Keratinocyte (primary cell): ENCODE measurements around the gene EIF4E1B.
A peak's percentile ranks its signal among the peaks of the same experiment; 100 is the strongest.

Experiments
- EZH2 ChIP-seq: IDR thresholded peaks from one replicate; pipeline ENCODE4 v1.6.1; 2012; ENCODE audit warnings: inconsistent platforms, mild to moderate bottlenecking, low read length, moderate library complexity
- TF ChIP-seq, protein P1 (sequence below), 3 experiments: IDR thresholded peaks in 1 of 3; conservative IDR thresholded peaks in 1 of 3; optimal IDR thresholded peaks in 1 of 3; 2 replicates in 2 of 3; 3 replicates in 1 of 3; pipeline versions ENCODE3 to v1.5.1; 2011; ENCODE audit warnings: low read length in 3 of 3, mild to moderate bottlenecking in 3 of 3, moderate library complexity in 2 of 3, control low read depth in 1 of 3, inconsistent platforms in 1 of 3; ENCODE audit not compliant: insufficient read depth in 2 of 3; ENCODE audit errors: extremely low read depth in 1 of 3

DNA sequence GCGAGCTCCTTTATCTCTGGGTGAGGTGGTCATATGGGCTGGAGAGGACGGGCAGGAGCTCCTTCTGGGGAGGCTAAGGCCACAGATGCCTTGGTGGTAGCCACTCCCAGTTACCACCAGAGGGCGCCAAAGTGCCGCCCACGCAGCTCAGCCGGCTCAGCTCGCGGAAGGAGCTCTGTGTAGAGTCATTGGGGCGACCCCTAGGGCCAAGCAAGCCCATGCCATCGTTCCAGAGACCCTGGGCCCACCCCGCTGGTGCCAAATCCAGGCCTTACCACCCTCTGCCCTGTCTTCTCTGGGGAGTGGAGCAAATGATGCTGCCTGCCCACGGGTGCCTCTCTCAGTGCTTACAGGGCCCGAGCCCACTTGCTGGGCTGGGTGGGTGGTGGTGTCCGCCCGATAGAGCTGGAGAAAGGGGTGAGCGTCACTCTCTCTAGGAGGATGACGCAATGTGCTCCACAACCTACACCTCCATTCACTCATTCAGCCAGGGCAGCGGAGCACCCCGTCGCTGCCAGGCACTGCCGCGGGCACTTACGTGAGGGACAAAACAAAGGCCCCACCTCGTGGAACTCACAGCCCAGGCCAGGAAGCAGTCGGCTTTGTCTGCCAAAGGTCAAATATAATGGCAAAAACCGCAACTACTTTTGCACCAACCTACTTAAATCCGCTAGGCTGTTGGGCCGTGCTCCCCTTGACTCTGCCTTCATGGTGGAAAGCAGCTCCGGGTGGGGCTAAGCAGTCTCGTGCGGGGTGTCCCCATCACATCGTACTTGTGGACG, 30.6 kb downstream of the EIF4E1B start:
- no peak for TF ChIP-seq EZH2
- TF ChIP-seq, protein P1, sequence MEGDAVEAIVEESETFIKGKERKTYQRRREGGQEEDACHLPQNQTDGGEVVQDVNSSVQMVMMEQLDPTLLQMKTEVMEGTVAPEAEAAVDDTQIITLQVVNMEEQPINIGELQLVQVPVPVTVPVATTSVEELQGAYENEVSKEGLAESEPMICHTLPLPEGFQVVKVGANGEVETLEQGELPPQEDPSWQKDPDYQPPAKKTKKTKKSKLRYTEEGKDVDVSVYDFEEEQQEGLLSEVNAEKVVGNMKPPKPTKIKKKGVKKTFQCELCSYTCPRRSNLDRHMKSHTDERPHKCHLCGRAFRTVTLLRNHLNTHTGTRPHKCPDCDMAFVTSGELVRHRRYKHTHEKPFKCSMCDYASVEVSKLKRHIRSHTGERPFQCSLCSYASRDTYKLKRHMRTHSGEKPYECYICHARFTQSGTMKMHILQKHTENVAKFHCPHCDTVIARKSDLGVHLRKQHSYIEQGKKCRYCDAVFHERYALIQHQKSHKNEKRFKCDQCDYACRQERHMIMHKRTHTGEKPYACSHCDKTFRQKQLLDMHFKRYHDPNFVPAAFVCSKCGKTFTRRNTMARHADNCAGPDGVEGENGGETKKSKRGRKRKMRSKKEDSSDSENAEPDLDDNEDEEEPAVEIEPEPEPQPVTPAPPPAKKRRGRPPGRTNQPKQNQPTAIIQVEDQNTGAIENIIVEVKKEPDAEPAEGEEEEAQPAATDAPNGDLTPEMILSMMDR (optimal IDR thresholded peaks at IDR 0.05 in 1 of 3, IDR thresholded peaks at IDR 0.05 in 1 of 3, conservative IDR thresholded peaks at IDR 0.05 in 1 of 3; ENCODE audit: extremely low read depth in 1 of 3, insufficient read depth in 2 of 3, low read length in 3 of 3), result peak in 2 of 3 experiments; percentile 84 to 99
